SH-SY5Y (cell line): ENCODE data around the gene NUDT12.

Source experiments
- GATA2 ChIP-seq: IDR thresholded peaks from 2 replicates; pipeline ENCODE4 v1.6.1; 2011; ENCODE audit warnings: mild to moderate bottlenecking, low read depth, low read length
- GATA3 ChIP-seq: IDR thresholded peaks from 2 replicates; pipeline ENCODE4 v1.6.1; 2011; ENCODE audit warnings: low read depth, mild to moderate bottlenecking, low read length, moderate library complexity

The NUDT12 gene

GRCh38 chr5:103561685-103562452 is 720 bp downstream of the NUDT12 start:
- TF ChIP-seq GATA2 (no peak), GATA3 (no peak)

- TF ChIP-seq GATA2 (no peak), GATA3 (no peak)
Observed at GRCh38 chr5:103560826-103561225, 1.8 kb downstream of the NUDT12 start.

GRCh38 chr5:103546858-103547257 is 15.7 kb downstream of the NUDT12 start:
- TF ChIP-seq GATA2 (no peak), GATA3 (no peak)

GRCh38 chr5:103542441-103542840 is 20.1 kb downstream of the NUDT12 start:
- no peak for TF ChIP-seq GATA2
- no peak for TF ChIP-seq GATA3

- TF ChIP-seq GATA3: no peak
- TF ChIP-seq GATA2: no peak
Observed at GRCh38 chr5:103541569-103541968, 21.0 kb downstream of the NUDT12 start.

- TF ChIP-seq GATA3 (no peak), GATA2 (no peak)
Observed at GRCh38 chr5:103541114-103541513, 21.5 kb downstream of the NUDT12 start.

- no peak for TF ChIP-seq GATA3
- TF ChIP-seq GATA2: no peak
Observed at GRCh38 chr5:103539376-103540330, 22.9 kb downstream of the NUDT12 start.

- TF ChIP-seq GATA3 (no peak), GATA2 (no peak)
Observed at GRCh38 chr5:103532086-103532734, 30.4 kb downstream of the NUDT12 start.

GRCh38 chr5:103526164-103526915 is 36.2 kb downstream of the NUDT12 start:
- no peak for TF ChIP-seq GATA2
- no peak for TF ChIP-seq GATA3

- TF ChIP-seq GATA3: no peak
- TF ChIP-seq GATA2: no peak
Observed at GRCh38 chr5:103525361-103525760, 37.2 kb downstream of the NUDT12 start.

- no peak for TF ChIP-seq GATA3
- no peak for TF ChIP-seq GATA2
Observed at GRCh38 chr5:103523319-103523718, 39.3 kb downstream of the NUDT12 start.

- TF ChIP-seq GATA3 (no peak), GATA2 (no peak)
Observed at GRCh38 chr5:103522586-103522985, 40.0 kb downstream of the NUDT12 start.

- TF ChIP-seq GATA3 (no peak), GATA2 (no peak)
Observed at GRCh38 chr5:103519550-103519949, 43.0 kb downstream of the NUDT12 start.

- TF ChIP-seq GATA3 (no peak), GATA2 (no peak)
Observed at GRCh38 chr5:103514371-103514770, 48.2 kb downstream of the NUDT12 start.
